IPS DF 6.9 (cell line): ENCODE data around the gene GSTM5.

Source experiments
- DNase-seq: peaks from one replicate; pipeline ENCODE4 v3.0.0-alpha.2; 2013; ENCODE audit warnings: low read depth, low spot score
- H3K27ac ChIP-seq: one replicate; pipeline ENCODE4 v1.5.1; 2013; ENCODE audit warnings: low read length, control low read depth
- H3K27me3 ChIP-seq: 2 replicates; pipeline ENCODE4 v1.6.1; 2013; ENCODE audit warnings: mild to moderate bottlenecking, low read length; ENCODE audit not compliant: control insufficient read depth, insufficient read depth
- H3K36me3 ChIP-seq: 2 replicates; pipeline ENCODE4 v1.6.1; 2013; ENCODE audit warnings: low read length; ENCODE audit not compliant: control insufficient read depth, insufficient read depth
- H3K4me1 ChIP-seq: 2 replicates; pipeline ENCODE4 v1.6.1; 2013; ENCODE audit warnings: low read length; ENCODE audit not compliant: control insufficient read depth, insufficient read depth
- H3K4me3 ChIP-seq: 2 replicates; pipeline ENCODE4 v1.5.1; 2013; ENCODE audit warnings: mild to moderate bottlenecking, low read length
- H3K9me3 ChIP-seq: 2 replicates; pipeline ENCODE4 v1.6.1; 2013; ENCODE audit warnings: low read length, inconsistent platforms; ENCODE audit not compliant: control insufficient read depth, insufficient read depth
- WGBS: extraction: QIAGEN DNeasy Blood & Tissue Kit; methylation state at CpG from one replicate; pipeline ENCODE4 v1.1.7; 2013; ENCODE audit warnings: mixed read lengths, missing lambda C conversion rate; ENCODE audit not compliant: insufficient read length, insufficient coverage; 5-methylcytosine and 5-hydroxymethylcytosine counted together

Gene GSTM5

GRCh38 chr1:109716570-109717090, 4.6 kb downstream of the GSTM5 start:
- H3K9me3 ChIP-seq, result no peaks in the 10 kb centered on the region
- DNase-seq, result no peak
- no peak overlapping the region for H3K4me3 ChIP-seq
- WGBS, result no CpG with 5 or more reads among the region's 3 CpGs
- no peaks in the 10 kb centered on the region for H3K27me3 ChIP-seq
- H3K4me1 ChIP-seq, result no peaks in the 10 kb centered on the region
- H3K36me3 ChIP-seq, result no peaks in the 10 kb centered on the region
- H3K27ac ChIP-seq, result no peak overlapping the region

- Histone ChIP-seq H3K27ac (no peak overlapping the region), H3K27me3 (no peaks in the 10 kb centered on the region)
These were observed 5.7 kb downstream of the GSTM5 start for GRCh38 chr1:109717729-109718128.

GRCh38 chr1:109718495-109718894, 6.4 kb downstream of the GSTM5 start:
- DNase-seq, result no peak
- WGBS, result no CpG with 5 or more reads among the region's 2 CpGs

More at GRCh38 chr1:109717729-109718128, 5.7 kb downstream of the GSTM5 start:
- H3K4me3 ChIP-seq, result no peak overlapping the region
- no peaks in the 10 kb centered on the region for H3K4me1 ChIP-seq
- no peaks in the 10 kb centered on the region for H3K36me3 ChIP-seq
- no peak for DNase-seq
- no CpG with 5 or more reads among the region's 5 CpGs for WGBS
- H3K9me3 ChIP-seq, result no peaks in the 10 kb centered on the region

GRCh38 chr1:109719337-109719837, 7.3 kb downstream of the GSTM5 start:
- H3K27ac ChIP-seq, result no peak overlapping the region
- no peaks in the 10 kb centered on the region for H3K9me3 ChIP-seq
- DNase-seq, result no peak

More at GRCh38 chr1:109718495-109718894, 6.4 kb downstream of the GSTM5 start:
- H3K4me1 ChIP-seq, result no peaks in the 10 kb centered on the region
- H3K36me3 ChIP-seq, result no peaks in the 10 kb centered on the region
- H3K4me3 ChIP-seq, result no peak overlapping the region
- no peak overlapping the region for H3K27ac ChIP-seq
- H3K9me3 ChIP-seq, result no peaks in the 10 kb centered on the region
- H3K27me3 ChIP-seq, result no peaks in the 10 kb centered on the region

GRCh38 chr1:109721042-109721441, 9.0 kb downstream of the GSTM5 start:
- no peaks in the 10 kb centered on the region for H3K9me3 ChIP-seq
- H3K36me3 ChIP-seq, result no peaks in the 10 kb centered on the region
- no peaks in the 10 kb centered on the region for H3K4me1 ChIP-seq
- DNase-seq, result no peak
- WGBS, result no CpG with 5 or more reads among the region's 5 CpGs
- no peaks in the 10 kb centered on the region for H3K27me3 ChIP-seq
- no peak overlapping the region for H3K4me3 ChIP-seq
- H3K27ac ChIP-seq, result no peak overlapping the region

More at GRCh38 chr1:109719337-109719837, 7.3 kb downstream of the GSTM5 start:
- H3K36me3 ChIP-seq, result no peaks in the 10 kb centered on the region
- no peak overlapping the region for H3K4me3 ChIP-seq
- H3K27me3 ChIP-seq, result no peaks in the 10 kb centered on the region
- WGBS, result 100% methylated on average over 1 of the region's 5 CpGs
- no peaks in the 10 kb centered on the region for H3K4me1 ChIP-seq

- DNase-seq, result no peak
- WGBS, result no CpG with 5 or more reads among the region's 1 CpG
These were observed 9.9 kb downstream of the GSTM5 start for GRCh38 chr1:109721971-109722370.

GRCh38 chr1:109722908-109723691, 11.0 kb downstream of the GSTM5 start:
- H3K27me3 ChIP-seq, result no peaks in the 10 kb centered on the region
- DNase-seq, result no peak
- no CpG with 5 or more reads among the region's 7 CpGs for WGBS
- no peaks in the 10 kb centered on the region for H3K36me3 ChIP-seq
- no peak overlapping the region for H3K27ac ChIP-seq
- H3K4me1 ChIP-seq, result no peaks in the 10 kb centered on the region
- H3K4me3 ChIP-seq, result no peak overlapping the region
- no peaks in the 10 kb centered on the region for H3K9me3 ChIP-seq

More at GRCh38 chr1:109721971-109722370, 9.9 kb downstream of the GSTM5 start:
- Histone ChIP-seq H3K4me3 (no peak overlapping the region), H3K9me3 (no peaks in the 10 kb centered on the region), H3K36me3 (no peaks in the 10 kb centered on the region), H3K27ac (no peak overlapping the region), H3K4me1 (no peaks in the 10 kb centered on the region), H3K27me3 (no peaks in the 10 kb centered on the region)

GRCh38 chr1:109724933-109725332, 12.9 kb downstream of the GSTM5 start:
- Histone ChIP-seq H3K27ac (no peak overlapping the region), H3K4me1 (no peaks in the 10 kb centered on the region), H3K36me3 (no peaks in the 10 kb centered on the region), H3K9me3 (no peaks in the 10 kb centered on the region), H3K4me3 (no peak overlapping the region), H3K27me3 (no peaks in the 10 kb centered on the region)
- DNase-seq, result no peak
- no CpG with 5 or more reads among the region's 5 CpGs for WGBS

- H3K27me3 ChIP-seq, result no peaks in the 10 kb centered on the region
- WGBS, result no CpG with 5 or more reads among the region's 4 CpGs
- H3K36me3 ChIP-seq, result no peaks in the 10 kb centered on the region
- H3K4me3 ChIP-seq, result no peak overlapping the region
- H3K9me3 ChIP-seq, result no peaks in the 10 kb centered on the region
- no peak for DNase-seq
- H3K4me1 ChIP-seq, result no peaks in the 10 kb centered on the region
- no peak overlapping the region for H3K27ac ChIP-seq
These were observed 13.5 kb downstream of the GSTM5 start for GRCh38 chr1:109725510-109725909.

- WGBS, result no CpG with 5 or more reads among the region's 1 CpG
- no peaks in the 10 kb centered on the region for H3K4me1 ChIP-seq
- H3K4me3 ChIP-seq, result no peak overlapping the region
- no peak overlapping the region for H3K27ac ChIP-seq
- H3K36me3 ChIP-seq, result no peaks in the 10 kb centered on the region
- no peaks in the 10 kb centered on the region for H3K9me3 ChIP-seq
- no peaks in the 10 kb centered on the region for H3K27me3 ChIP-seq
- no peak for DNase-seq
These were observed 14.0 kb downstream of the GSTM5 start for GRCh38 chr1:109726007-109726406.
